NOMO-1 treated with DMSO at 0.1 percent for 48 hours (cell line): ENCODE measurements around the gene MTSS2.
"Not testable (repeated sequence)": the region's sequence is repeated elsewhere in the genome, so short reads cannot be mapped to it uniquely, and the experiment has no call there.

ENCODE experiments used
- DNase-seq: peaks from one replicate; lab custom pipeline; 2025; ENCODE audit not compliant: unreplicated experiment; lab: John Stamatoyannopoulos, UW

MTSS2 gene

DNA sequence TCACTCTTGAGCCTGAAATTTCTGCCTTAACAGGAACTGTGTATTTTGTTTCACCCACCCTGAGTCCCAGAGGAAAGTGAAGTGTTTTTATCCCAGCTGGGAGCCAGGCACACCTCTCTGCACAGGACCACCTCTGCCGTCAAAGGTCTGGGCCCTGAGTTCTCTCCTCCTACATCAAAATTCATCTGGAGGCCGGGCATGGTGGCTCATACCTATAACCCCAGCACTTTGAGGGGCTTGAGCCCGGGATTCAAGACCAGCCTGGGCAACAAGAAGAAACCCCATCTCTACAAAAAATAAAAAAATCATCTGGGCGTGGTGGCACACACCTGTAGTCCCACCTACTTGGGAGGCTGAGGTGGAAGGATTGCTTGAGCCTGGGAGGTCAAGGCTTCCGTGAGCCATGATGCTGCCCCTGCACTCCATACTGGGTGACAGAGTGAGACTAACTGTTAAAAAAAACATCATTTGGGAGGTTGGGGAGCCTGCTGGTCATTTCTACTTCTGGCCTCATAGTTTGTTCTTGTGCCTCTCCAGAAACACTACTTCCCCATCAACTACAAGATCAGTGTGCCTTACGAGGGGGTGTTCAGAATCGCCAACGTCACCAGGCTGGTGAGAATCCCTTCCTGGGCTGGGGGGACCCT is 29.7 kb downstream of the MTSS2 start:
- no peak for DNase-seq

DNA sequence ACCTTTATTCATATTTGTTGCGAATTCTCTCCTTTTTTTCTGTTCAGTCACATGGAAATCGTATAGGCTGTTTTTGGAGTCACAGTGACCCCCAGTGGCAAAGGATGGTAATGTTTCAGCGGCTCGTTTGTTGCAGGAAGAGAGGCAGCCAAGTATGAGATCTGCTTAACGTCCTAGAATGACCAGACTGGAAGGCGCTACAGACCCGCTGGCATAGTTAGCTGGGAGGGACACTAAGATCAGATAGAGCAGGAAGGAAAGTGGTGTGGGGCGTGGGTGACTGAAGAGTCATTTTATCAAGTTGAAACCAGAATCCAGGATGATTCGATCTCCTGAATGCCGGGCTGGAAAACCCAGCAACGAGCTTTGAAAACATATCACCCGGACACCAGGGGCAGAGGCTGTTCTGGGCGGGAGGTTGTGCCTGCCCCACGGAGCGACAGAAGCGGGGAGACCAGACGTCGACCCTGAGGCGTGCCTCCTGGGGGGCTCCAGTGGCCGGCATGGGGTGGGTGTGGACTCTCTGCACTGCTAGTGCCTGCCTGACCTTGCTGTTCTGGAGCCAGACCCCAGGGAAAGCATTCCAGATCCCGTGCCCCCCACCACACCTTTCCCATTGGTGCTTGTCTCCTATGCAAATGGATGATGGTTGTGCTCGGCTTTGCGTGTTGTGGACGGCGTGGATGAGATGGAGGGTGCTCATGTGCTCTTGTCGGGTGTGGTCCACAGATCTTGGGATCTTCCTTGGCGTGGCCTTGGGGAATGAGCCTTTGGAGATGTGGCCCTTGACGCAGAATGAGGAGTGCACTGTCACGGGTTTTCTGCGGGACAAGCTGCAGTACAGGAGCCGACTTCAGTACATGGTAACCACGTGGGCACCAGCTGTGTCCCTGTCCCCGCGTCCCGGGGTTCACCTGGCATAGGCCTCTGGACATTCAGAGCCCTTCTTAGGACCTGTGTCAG is 31.8 kb downstream of the MTSS2 start:
- DNase-seq, result peak; percentile 80

DNA sequence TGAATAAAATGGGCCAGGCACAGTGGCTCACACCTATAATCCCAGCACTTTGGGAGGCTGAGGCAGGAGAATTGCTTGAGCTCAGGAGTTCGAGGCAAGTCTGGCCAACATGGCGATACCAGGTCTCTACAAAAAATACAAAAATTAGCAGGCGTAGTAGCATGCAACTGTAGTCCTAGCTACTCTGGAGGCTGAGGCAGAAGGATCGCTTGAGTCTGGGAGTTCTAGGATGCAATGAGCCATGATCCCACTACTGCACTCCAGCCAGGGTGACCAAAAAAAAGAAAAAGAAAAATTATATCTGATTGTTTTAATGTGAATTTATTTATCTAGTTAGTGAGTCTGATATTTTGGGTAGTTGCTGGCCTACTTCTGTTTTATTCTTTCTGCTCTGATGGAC is 32.4 kb downstream of the MTSS2 start:
- no peak for DNase-seq

DNA sequence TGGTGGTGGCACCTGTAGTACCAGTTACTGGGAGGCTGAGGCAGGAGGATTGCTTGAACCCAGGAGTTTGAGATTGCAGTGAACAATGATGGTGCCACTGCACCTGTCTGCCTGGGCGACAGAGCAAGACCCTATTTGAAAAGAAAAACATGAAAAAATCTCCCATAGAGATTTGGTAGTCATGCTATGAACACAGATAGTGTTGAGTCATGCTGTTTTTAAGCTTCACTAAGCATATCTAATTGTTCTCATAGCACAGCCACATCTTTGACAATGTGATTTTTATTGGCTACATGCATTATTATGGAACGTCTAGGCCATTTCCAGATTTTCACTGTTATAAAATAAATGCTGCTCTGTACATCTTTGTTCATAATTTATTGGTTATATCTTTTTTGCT is 33.5 kb downstream of the MTSS2 start:
- no peak for DNase-seq

DNA sequence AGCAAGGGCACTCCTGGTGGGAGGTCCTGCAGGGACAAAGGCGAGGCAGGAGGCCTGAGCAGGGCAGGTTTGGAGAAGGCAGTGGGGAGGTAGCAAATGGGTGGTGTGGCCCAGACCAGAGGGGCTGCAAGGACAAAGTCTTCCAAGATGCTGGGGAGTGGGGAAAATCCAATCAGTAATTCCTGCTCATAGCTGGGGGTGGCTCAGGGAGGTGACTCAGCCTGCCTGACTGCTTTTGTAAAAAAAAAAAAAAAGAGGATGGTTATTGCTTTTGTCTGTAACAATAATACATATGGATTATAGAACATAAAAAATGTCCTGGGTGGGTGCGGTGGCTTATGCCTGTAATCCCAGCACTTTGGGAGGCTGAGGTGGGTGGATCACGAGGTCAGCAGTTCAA is 34.3 kb downstream of the MTSS2 start:
- DNase-seq, result no peak

DNA sequence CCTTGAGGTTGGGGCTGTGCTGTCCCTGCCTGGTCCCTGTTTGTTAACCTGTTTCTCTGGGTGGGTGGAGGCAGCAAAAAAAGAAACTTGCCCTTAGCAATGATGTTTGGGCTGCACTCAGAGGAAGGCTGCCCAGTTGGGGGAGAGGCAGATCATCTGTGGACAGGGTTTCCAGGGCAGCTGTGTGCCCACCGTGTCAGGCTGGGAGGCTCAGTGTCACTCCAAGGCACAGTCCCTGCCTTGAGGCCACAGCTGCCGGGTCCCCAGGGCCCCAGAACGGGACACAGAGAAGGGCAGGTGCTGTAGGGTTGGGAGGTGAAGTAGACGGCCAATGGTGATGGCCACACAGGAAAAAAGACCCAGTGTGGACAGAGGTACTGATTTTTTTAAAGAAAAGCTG is 35.6 kb downstream of the MTSS2 start:
- no peak for DNase-seq

DNA sequence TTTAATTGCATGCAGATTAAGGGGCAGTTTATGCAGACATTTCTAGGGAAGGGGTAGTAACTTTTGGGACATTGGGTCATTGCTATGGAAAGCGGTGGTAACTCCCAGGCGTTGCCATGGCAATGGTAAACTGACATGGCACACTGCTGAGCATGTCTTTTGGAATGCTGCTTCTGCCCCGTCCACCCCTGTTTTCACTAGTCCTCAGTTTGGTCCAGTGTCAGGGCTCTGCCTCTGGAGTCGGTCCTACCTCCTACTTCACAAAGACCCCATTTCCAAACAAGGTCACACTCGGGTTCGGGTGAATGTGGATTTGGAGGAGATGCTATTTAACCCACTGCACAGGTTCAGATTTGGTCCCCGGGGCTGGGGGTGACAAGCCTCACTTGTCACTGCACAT is 36.6 kb downstream of the MTSS2 start:
- no peak for DNase-seq

DNA sequence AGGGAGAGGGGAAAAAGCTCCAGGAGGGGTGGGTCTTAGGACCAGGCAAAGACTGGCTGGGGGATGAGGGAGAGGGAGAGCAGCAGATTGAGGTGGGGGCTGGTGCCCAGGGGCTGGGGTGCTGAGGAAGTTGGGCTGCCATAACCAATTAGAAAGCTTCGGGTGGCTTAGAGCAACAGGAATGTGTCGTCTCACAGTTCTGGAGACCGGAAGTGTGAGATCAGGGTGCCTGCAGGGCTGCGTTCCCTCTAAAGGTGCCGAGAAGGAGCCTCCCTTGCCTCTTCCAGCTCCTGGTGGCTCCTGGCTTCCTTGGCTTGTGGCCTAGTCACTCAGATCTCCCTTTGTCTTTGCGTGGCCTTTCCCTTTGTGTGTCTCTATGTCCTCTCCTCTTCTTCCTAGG is 37.2 kb downstream of the MTSS2 start:
- no peak for DNase-seq

DNA sequence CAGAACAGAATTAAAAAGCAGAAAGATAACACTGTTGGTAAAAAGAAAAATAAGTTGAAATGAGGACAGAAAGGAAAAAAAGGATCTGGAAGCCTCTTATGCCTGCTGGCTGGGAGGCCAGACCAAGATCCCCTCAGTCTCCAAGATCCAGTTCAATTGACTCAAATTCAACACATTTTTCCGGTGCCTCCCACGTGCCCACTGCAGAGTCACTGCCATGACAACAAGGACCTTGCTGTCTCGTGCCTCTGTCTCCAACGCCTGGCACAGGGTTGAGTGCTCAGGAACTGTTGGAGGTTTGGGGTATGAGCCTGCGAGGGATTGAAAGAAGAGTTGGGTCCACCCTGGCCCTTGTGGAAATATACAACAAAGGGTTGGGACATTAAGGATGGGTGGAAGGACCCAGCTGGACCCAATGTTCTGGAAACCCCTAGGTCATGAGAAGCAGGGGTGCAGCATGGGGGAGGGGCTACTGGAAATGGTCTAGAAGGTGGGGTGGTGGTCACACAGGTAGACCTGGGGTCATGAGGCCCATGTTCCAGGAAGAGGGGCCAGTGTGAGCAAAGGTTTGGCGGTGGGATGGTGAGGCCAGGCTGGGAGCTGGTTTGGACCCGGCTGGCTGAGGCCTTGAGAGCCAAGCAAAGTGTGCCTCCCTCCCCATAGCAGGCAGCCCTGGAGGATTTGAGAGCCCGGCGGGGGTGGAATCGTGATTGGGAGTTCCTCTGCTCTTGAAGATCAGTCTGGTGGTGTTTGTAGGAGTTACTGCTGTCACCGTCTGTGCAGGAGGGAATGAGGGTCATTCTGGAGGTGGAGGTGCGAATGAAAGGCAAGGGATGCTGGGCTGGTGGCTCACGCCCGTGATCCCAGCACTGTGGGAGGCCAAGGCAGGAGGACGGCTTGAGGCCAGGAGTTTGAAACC is 38.2 kb downstream of the MTSS2 start:
- DNase-seq, result no peak

DNA sequence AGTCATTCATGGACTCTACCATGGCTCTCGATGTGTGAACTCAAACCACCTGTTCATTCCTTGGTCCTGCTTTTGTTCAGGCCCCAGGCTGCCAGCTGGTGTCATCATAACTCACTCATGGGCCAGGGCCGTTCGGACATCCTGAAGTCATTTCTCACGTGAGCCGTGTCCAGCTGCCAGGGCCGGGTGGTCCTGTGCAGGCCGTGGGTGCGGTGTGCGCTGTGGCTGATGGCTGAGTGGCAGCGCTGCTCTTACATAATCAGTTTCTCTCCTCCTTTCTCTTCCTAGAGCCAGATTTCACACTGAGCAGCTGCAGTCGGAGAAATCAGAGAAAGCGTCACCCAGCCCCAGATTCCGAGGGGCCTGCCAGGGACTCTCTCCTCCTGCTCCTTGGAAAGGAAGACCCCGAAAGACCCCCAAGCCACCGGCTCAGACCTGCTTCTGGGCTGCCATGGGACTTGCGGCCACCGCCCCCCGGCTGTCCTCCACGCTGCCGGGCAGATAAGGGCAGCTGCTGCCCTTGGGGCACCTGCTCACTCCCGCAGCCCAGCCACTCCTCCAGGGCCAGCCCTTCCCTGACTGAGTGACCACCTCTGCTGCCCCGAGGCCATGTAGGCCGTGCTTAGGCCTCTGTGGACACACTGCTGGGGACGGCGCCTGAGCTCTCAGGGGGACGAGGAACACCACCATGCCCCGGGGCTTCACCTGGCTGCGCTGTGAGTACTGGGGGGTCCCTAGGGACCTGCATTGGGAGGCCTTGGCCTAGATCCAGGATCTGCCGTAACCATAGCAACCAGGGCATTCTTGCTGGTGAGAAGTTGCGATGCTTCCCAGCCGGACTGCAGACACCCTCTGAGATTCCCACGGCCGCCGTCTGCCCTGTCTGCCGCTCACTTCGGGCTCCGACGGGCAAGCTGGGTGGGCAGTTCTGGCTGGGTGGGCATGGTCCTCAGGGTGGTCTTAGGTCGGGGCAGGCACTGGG is 39.3 kb downstream of the MTSS2 start, which contains the start of gene IL34:
Gene IL34 (plus strand): TSS at position 300 of the 982 bp plus-strand sequence. CDS start 389 bp downstream, at position 689.
- DNase-seq, result no peak

DNA sequence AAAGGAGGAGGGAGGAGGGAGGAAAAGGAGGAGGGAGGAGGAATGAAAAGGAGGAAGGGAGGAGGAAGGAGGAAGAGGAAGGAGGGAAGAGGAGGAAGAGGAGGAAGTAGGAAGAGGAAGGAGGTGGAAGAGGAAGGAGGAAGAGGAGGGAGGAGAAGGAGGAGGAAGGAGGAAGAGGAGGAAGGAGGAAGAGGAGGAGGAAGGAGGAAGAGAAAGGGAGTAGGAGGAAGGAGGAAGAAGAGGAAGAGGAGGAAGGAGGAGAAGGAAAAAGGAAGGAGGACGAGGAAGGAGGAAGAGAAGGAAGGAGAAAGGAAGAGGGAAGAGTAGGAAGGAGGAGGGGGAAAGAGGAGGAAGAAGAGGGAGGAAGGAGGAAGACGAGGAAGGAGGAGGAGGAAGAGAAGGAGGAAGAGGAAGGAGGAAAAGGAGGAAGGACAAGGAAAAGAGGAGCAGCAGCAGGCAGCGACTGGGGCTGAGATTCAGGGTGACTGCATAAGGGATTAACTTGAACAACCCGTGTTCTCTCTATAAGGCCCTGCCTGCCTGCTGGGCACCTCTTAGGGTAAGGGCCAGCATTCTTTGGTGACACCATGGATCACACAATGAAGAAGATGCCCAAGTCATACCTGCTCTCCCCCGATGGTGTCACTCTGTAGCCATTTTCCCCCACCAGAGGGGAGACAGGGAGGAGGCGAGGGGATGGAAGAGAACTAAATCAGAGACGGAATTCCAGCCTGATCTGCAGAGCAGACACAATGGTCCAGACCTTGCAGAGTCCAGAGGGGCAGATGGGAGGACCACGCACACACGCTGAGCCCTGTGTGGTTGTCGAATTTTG is 40.9 kb downstream of the MTSS2 start:
- DNase-seq, result no peak

DNA sequence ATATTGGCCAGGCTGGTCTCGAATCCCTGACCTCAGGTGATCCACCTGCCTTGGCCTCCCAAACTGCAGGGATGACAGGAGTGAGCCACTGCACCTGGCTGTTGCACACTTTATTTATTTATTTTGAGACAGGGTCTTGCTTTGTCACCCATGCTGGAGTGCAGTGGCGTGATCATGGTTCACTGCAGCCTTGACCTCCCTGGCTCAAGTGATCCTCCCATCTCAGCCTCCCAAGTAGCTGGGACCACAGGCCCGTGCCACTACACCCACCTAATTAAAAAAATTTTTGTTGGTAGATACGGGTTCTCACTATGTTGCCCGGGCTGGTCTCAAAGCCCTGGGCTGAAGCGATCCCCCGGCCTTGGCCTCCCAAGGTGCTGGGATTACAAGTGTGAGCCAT is 42.6 kb downstream of the MTSS2 start:
- DNase-seq, result not testable (repeated sequence)

DNA sequence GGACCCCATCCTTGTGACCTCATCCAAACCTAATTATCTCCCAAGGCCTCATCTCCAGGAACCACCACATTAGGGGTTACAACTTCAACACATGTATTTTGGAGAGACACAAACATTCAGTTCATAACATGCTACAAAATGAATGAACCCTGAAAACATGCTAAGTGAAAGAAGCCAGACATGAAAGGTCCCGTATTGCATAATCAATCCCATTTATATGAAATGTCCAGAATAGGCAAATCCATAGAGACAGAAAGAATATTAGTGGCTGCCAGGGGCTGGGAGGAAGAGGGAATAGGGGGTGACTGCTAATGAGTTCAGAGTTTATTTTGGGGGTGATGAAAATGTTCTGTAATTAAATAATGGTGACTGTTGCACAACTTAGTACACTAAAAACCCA is 43.2 kb downstream of the MTSS2 start:
- DNase-seq, result no peak

DNA sequence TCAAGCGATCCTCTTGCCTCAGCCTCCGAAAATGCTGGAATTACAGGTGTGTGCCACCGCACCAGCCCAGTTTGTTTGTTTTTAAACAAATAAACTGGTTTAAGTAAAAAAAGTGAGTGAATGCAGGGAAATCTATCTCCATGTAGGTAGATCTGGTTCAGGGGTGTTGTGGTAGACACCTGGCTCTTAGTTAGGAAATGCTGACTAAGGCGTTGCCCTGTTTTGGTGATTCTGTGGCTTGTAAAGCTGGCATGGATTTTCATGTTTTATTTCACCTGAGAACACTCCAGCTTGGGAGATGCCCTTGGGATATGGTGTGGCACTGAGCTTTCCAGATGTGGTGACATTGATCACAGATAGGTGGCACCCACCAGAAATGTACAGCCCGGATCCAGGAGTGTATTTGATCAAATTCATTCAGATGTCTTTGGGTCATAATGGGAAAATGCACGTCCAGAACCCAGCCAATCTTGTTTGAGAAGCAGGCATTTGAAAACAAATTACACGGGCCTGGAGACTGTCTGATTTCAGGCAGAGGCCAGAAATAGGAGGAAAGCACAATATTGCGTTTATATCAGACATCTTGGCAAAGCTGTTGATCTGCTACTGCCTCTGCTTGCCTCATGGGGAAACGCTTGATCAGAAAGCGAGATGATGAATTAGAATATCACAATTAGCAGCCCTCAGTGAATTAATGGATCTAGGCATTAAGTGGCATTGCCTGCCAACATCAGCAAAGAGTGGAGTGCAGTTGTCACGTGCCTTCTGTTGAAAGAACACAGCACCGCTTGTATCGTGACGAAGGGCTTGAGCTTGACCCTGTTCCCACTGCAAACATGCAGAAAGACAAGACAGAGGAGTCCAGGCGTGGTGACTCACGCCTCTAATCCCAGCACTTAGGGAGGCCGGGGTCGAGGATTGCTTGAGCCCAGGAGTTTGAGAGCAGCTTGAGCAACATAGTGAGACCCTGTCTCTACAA is 46.8 kb downstream of the MTSS2 start:
- DNase-seq, result no peak
